Coronary artery (tissue), 2 donors: ENCODE data around the gene AASDH.

Source experiments
- DNase-seq: peaks from one replicate; pipeline ENCODE4 v3.0.0-alpha.2; 2017; ENCODE audit warnings: low spot score
- H3K27ac ChIP-seq, 2 donors: fragments of 200-600 bp; sonication (generic); one replicate each; pipeline ENCODE4 v1.5.1; 2016 to 2019
- H3K4me3 ChIP-seq: fragments of 200-600 bp; sonication (generic); 2 replicates; pipeline ENCODE4 v1.5.1; 2016; ENCODE audit warnings: mild to moderate bottlenecking, moderate library complexity
- TF ChIP-seq, protein P1 (sequence below): fragments of 200-600 bp; sonication (generic); IDR thresholded peaks from one replicate; pipeline ENCODE4 v1.5.1; 2019; ENCODE audit warnings: antibody characterized with exemption

Gene AASDH

DNA sequence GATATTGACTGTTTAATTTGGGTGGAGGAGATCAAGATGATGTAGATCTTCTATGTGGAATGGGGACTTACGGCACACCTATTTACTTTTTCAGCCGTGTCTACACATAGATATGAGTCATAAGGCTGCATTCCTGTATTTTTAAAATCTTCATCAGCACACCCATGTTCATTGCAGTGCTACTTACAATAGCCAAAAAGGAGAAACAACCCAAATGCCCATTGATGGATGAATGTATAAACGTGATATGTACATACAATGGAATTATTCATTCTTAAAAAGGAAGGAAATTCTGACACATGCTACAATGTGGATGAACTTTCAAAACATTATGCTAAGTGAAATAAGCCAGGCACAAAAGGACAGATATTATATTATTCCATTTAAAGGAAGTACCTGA, 98.6 kb downstream of the AASDH start:
- no peak overlapping the region for H3K4me3 ChIP-seq
- TF ChIP-seq, protein P1, sequence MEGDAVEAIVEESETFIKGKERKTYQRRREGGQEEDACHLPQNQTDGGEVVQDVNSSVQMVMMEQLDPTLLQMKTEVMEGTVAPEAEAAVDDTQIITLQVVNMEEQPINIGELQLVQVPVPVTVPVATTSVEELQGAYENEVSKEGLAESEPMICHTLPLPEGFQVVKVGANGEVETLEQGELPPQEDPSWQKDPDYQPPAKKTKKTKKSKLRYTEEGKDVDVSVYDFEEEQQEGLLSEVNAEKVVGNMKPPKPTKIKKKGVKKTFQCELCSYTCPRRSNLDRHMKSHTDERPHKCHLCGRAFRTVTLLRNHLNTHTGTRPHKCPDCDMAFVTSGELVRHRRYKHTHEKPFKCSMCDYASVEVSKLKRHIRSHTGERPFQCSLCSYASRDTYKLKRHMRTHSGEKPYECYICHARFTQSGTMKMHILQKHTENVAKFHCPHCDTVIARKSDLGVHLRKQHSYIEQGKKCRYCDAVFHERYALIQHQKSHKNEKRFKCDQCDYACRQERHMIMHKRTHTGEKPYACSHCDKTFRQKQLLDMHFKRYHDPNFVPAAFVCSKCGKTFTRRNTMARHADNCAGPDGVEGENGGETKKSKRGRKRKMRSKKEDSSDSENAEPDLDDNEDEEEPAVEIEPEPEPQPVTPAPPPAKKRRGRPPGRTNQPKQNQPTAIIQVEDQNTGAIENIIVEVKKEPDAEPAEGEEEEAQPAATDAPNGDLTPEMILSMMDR: no peak
- H3K27ac ChIP-seq: no peak overlapping the region
- DNase-seq: no peak
